Omental fat pad (tissue), 4 donors: ENCODE measurements around the gene TRIM56. TPM values are rescaled to one million over a fixed set of nuclear protein-coding genes. Genes with fewer than 3 reads are reported as not detected.
"Not testable (repeated sequence)": the region's sequence is repeated elsewhere in the genome, so short reads cannot be mapped to it uniquely, and the experiment has no call there.

Experiments
- ATAC-seq: fragments of 150-250 bp; one replicate; pipeline ENCODE4 v1.9.1; 2016; ENCODE audit warnings: mild to moderate bottlenecking, moderate library complexity; ENCODE audit not compliant: low FRiP score
- DNase-seq: peaks from one replicate; pipeline ENCODE4 v3.0.0-alpha.2; 2019; ENCODE audit warnings: low spot score
- total RNA-seq, 4 donors: library from RNA; depleted of rRNA; stranded (reverse); fragments of >200 nt; gene quantifications; one replicate each; pipeline ENCODE4 v1.1.0, GENCODE V29; 2016
- TF ChIP-seq, protein P1 (sequence below), 3 donors: fragments of 450-650 bp; IDR thresholded peaks; one replicate each; pipeline ENCODE4 v1.5.1; 2016 to 2017; ENCODE audit warnings: antibody characterized with exemption in 3 of 3, mild to moderate bottlenecking in 3 of 3, moderate library complexity in 2 of 3

TRIM56 gene
- total RNA-seq, 4 donors from 2014 or later, result 14.1 to 41.1 (median 20.9) TPM

DNA sequence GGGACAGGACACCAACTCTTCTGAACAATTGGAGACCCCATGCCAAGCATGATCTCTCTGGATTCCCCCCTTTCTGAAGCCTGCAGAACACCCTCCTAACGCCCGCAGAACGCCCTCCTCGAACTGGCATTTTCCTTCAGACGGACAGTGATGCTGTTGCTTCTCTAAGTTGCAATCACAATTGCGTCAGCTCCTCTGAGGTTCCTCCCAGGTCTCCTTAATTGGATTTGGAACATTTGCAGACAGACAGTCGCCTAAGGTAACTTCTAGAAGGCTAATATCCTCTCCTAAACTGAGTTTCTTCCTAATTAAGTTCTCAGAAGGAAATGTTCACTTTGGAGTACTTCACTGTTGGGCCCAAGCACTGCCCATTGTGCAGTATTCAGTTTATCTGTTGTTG is 21.1 kb downstream of the TRIM56 start:
- DNase-seq, result no peak
- no peak for ATAC-seq
- TF ChIP-seq, protein P1, sequence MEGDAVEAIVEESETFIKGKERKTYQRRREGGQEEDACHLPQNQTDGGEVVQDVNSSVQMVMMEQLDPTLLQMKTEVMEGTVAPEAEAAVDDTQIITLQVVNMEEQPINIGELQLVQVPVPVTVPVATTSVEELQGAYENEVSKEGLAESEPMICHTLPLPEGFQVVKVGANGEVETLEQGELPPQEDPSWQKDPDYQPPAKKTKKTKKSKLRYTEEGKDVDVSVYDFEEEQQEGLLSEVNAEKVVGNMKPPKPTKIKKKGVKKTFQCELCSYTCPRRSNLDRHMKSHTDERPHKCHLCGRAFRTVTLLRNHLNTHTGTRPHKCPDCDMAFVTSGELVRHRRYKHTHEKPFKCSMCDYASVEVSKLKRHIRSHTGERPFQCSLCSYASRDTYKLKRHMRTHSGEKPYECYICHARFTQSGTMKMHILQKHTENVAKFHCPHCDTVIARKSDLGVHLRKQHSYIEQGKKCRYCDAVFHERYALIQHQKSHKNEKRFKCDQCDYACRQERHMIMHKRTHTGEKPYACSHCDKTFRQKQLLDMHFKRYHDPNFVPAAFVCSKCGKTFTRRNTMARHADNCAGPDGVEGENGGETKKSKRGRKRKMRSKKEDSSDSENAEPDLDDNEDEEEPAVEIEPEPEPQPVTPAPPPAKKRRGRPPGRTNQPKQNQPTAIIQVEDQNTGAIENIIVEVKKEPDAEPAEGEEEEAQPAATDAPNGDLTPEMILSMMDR (IDR thresholded peaks at IDR 0.05), result no peak

DNA sequence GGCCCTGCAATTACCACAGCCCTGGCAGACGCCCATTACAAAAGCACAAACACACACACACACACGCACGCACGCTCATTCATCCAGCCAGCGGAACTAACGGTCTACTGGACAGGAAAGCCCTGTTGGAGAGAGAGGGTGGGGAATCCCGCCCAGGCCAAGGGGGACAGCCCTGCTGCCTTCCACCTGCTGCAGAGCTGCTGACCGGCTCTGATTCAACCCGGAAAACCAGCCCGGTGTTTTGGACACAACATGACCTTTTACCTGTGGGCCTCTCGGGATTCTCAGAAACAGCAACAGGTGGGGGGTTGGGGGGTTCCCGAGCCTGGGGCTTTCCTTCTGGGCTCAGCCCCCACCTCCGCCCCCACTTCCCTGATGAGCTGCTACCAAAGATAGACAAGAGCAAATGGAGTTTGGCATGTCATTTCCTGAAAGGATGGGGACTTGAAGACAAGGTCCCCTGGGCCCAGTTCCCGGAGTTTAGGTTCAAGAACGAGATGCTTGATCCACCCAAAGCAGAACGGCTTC is 23.1 kb downstream of the TRIM56 start:
- TF ChIP-seq, protein P1 (IDR thresholded peaks at IDR 0.05), result no peak
- ATAC-seq, result no peak
- no peak for DNase-seq

DNA sequence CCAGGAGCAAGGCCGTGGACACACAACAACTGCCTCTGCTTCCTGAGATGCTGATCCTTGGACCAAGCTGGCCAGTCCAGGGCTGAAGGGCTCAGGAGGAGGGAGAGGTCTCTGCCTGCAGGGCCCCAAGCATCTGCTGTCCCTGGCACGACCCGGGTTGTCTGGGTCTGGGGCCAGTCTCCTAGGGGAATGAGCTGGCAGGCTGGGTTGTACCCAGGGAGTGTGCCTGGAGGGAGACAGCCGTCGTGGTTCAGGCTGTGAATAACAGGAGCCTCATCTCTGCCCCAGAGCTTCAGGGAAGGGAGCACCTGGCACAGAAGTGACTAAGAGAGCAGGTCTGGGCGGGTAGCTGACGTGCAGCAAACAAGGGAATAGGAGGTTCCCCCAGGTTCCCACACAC is 23.7 kb downstream of the TRIM56 start:
- DNase-seq (no peak), ATAC-seq (no peak)
- TF ChIP-seq, protein P1 (IDR thresholded peaks at IDR 0.05), result no peak

DNA sequence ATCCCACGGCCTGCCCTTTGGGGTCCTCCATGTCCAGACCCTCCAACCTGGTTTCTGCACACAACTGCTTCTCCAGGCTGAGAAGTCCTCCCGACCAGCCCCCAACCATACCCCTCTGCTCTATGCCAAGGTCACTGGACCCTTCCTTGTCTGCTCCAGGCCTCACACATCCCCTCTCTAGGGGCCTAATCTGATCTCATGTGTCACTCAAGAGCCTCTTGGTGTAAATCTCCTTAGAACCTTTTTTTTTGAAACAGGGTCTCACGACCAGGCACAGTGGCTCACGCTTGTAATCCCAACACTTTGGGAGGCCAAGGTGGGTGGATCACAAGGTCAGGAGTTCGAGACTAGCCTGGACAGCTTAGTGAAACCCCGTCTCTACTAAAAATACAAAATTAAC is 24.1 kb downstream of the TRIM56 start:
- ATAC-seq (no peak), DNase-seq (no peak)
- TF ChIP-seq, protein P1 (IDR thresholded peaks at IDR 0.05), result no peak

DNA sequence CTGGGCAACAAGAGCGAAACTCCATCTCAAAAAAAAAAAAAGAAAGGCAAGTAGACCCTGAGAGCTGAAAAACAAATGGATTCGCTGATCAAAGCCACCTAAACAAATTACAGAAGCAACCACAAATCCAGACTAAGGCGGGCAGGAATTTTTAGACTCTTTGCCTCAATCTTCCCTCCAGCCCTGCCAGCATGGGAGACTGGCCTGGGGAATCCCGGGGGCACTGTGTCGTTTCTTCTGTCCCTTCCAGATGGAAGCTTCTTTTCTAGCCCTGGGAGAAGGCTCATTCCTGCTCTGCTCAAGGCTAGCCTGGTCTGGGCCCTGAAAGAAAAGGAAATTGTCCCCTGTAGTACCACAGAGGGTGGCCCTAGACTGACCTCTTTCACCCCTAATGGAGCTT is 26.0 kb downstream of the TRIM56 start:
- DNase-seq, result no peak
- TF ChIP-seq, protein P1 (IDR thresholded peaks at IDR 0.05), result no peak
- no peak for ATAC-seq

DNA sequence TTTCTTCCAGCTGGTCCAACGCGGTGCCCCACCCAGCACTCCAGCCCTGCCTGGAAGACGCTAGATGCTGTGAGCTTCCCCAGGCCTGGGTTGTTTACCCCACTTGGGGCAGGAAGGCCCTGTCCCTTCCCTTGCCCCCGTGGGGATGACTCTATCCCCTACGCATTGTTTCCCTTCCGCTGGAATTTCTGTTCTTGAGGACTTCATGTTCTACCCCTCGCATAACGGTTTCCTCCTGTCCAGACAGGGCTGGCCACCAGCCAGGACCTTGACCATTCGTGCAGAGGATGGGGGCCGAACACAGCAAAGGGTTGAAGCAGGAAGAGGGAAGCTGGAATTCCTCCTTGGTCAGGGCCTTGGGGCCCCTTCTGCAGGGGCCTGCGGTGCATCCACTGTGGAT is 27.0 kb downstream of the TRIM56 start:
- TF ChIP-seq, protein P1 (IDR thresholded peaks at IDR 0.05), result no peak
- no peak for ATAC-seq
- no peak for DNase-seq

DNA sequence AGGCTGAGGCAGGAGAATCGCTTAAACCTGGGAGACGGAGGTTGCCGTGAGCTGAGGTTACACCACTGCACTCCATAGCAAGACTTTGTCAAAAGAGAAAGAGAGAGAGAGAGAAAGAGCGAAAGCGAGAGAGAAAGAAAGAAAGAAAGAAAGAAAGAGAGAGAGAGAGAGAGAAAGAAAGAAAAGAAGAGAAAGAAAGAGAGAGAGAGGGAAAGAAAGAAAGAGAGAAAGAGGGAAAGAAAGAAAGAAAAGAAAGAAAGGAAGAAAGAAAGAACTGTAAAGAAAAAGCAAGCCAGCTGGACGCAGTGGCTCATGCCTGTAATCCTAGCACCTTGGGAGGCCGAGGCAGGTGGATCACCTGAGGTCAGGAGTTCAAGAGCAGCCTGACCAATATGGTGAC is 27.9 kb downstream of the TRIM56 start:
- DNase-seq, ATAC-seq: not testable (repeated sequence)

DNA sequence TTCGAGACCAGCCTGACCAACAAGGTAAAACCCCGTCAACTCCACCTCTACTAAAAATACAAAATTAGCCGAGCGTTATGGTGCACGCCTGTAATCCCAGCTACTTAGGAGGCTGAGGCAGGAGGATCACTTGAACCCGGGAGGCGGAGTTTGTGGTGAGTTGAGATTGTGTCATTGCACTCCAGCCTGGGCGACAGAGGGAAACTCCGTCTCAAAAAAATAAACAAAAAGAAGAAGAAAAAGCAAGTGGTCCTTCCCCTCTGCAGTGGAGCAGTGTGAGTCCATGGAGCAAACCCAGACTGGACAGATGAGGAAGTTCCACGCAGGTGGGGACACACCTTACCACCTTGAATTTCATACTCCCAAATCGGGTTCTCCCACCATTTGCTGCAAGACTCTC is 28.6 kb downstream of the TRIM56 start:
- TF ChIP-seq, protein P1 (IDR thresholded peaks at IDR 0.05), result no peak
- DNase-seq (no peak), ATAC-seq (no peak)
